Hematopoietic multipotent progenitor cell treated with erythropoietin and hydrocortisone succinate and interleukin-3 and kit ligand, for 15 days (in vitro differentiated cells): Measurements from ENCODE around the gene S100A12.
"Not testable (repeated sequence)": the region's sequence is repeated elsewhere in the genome, so short reads cannot be mapped to it uniquely, and the experiment has no call there.

Experiments used
- DNase-seq: peaks from one replicate; pipeline ENCODE4 v3.0.0-alpha.2; 2015; ENCODE audit warnings: low spot score

The S100A12 gene

GRCh38 chr1:153352523-153352922 lies 22.9 kb downstream of the S100A12 start:
- DNase-seq = peak; percentile 79

- peak; percentile 58 for DNase-seq
Observed at GRCh38 chr1:153350321-153350957, 25.0 kb downstream of the S100A12 start.

GRCh38 chr1:153349363-153350320 lies 25.8 kb downstream of the S100A12 start:
- DNase-seq = peak; percentile 54

GRCh38 chr1:153348511-153349362 lies 26.7 kb downstream of the S100A12 start, which contains the start of gene PGLYRP4:
PGLYRP4 (minus strand) TSS chr1:153348841; CDS start chr1:153347932, 909 bp downstream.
- peak; percentile 6 for DNase-seq

- DNase-seq = no peak
Observed at GRCh38 chr1:153347856-153348255, 27.6 kb downstream of the S100A12 start.

- not testable (repeated sequence) for DNase-seq
Observed at GRCh38 chr1:153347049-153347448, 28.4 kb downstream of the S100A12 start.

- DNase-seq = no peak
Observed at GRCh38 chr1:153346077-153346723, 29.2 kb downstream of the S100A12 start.

GRCh38 chr1:153345187-153346076 lies 30.0 kb downstream of the S100A12 start:
- DNase-seq = no peak

GRCh38 chr1:153344718-153345025 lies 30.7 kb downstream of the S100A12 start:
- DNase-seq = peak; percentile 16

GRCh38 chr1:153343811-153344717 lies 31.4 kb downstream of the S100A12 start:
- DNase-seq = peak; percentile 78

- peak; percentile 6 for DNase-seq
Observed at GRCh38 chr1:153343040-153343681, 32.3 kb downstream of the S100A12 start.

GRCh38 chr1:153342178-153342577 lies 33.2 kb downstream of the S100A12 start:
- peak; percentile 43 for DNase-seq

GRCh38 chr1:153341431-153341934 lies 33.9 kb downstream of the S100A12 start:
- DNase-seq = no peak

GRCh38 chr1:153340356-153340755 lies 35.1 kb downstream of the S100A12 start:
- DNase-seq = no peak

GRCh38 chr1:153339802-153340201 lies 35.6 kb downstream of the S100A12 start:
- no peak for DNase-seq

- DNase-seq = no peak
Observed at GRCh38 chr1:153337980-153338853, 37.2 kb downstream of the S100A12 start.

- DNase-seq = no peak
Observed at GRCh38 chr1:153336650-153337049, 38.8 kb downstream of the S100A12 start.

GRCh38 chr1:153333902-153334301 lies 41.5 kb downstream of the S100A12 start:
- DNase-seq = no peak
